Dedifferentiated amniotic fluid mesenchymal stem cell (primary cell): ENCODE measurements around the gene GTF2H1.

Source experiments
- DNase-seq: peaks from one replicate; pipeline ENCODE4 v3.0.0-alpha.2; 2016; ENCODE audit errors: extremely low spot score

Gene GTF2H1

DNA sequence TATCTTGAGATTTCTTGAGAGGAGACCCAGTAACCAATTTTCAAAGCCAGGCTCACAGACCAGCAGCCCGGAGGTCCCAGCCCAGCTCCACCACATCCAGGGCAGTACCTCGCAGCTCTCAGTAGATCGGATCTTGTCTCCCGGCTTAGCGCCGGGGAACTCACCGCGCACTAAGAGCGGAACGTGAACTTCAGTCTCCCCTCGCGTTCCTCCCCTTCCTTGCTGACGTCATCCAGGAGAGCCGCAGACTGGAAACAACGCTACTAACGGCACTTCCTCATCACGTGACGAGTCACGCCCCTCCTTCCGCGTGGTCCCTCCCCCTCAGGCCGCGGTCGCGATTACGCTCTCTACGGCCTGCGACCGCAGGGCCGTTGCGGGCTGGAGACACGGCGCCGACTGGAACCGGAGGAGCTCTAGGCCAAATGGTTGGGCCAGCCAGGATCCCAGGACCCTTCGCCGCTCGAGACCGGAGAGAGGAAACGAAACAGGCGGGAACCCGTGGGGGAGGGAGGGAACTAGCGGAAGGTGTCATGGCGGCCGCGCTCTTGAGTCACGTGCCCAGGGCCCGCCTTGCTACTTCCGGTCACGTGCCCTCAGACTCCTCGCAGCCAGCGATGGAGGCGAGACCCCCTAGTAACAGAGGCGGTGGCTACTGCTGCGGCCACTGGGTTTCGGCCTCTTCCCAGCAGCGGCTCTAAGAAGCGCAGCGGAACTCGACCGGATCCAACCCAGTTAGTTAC is at the start of gene GTF2H1, which contains the start of gene HPS5:
GTF2H1 (plus strand) TSS at position 599 of the 743 bp plus-strand sequence. CDS start 10,508 bp downstream, outside the sequence.
HPS5 (minus strand) TSS at position 172 of the 743 bp plus-strand sequence. CDS start 4,282 bp downstream, outside the sequence.
- peak; percentile 98 for DNase-seq

DNA sequence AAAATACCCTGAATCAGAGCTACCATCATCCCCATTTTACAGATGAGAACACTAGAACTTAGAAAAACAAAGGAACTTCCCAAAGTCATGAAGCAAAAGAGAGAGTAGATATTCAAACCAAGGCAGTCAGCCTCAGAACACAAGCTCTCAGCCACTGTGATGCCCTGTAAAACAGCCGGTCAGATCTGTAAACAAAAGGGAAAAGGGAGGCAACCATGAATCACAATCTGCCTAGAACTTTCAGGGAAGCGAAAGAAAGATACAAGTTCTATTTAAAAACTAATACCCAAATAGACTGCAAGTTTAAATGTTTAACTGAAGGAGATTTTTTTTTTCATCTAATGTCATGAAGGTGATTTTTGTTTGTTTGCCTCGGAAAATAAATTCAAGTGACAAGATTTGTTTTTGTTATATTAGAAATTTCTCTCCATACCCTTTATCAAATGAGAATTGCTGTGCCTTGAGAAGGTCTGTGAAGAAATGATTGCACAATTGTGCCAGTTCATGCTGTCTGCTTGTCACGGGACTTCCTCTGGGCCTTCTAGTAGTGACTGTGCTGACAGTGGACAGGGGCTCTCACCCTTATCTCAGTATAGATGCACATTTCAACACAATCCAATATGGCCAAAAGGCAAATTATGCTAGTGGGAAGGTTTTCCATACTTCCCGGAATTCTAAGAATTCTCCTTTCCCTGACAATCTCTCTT is 44.6 kb upstream of the GTF2H1 start:
- no peak for DNase-seq

DNA sequence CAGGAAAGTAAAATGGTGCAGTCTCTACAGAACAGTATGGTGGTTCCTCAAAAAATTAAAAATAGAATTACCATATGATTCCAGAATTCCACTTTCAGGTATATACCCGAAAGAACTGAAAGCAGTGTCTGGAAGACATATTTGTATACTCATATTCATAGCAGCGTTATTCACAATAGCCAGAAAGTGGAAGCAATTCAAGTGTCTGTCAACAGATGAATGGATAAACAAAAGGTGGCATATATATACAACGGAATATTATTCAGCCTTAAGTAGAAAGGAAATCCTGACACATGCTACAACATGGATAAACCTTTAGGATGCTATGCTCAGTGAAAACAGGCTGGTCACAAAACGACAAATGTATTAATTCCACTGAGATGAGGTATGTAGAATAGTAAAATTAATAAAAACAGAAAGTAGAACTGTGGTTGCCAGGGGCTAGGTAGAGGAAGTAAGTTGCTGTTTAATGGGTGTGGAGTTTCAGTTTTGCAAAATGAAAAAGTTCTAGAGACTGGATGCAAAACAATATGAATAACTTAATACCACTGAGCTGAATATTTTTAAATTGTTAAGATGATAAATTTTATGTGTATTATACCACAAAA is 41.8 kb upstream of the GTF2H1 start:
- DNase-seq, result no peak

DNA sequence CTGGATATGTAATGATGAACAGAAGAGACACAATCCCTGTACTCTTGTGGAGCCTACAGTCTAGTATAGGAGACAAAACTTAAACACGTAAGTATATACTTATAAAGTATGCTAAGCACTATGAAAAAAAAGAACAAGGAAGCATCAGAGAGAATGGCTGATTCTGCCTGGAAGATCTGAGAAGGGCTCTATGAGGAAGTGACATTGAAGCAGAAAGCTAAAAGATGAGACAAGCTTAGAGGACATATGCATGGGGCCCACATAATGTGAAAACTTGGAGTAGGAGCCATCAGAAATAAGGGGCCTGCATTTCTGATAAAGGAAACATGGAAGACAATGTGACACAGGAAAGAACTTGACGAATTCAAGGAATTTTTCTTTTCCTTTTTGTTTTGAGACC is 39.7 kb upstream of the GTF2H1 start:
- no peak for DNase-seq

DNA sequence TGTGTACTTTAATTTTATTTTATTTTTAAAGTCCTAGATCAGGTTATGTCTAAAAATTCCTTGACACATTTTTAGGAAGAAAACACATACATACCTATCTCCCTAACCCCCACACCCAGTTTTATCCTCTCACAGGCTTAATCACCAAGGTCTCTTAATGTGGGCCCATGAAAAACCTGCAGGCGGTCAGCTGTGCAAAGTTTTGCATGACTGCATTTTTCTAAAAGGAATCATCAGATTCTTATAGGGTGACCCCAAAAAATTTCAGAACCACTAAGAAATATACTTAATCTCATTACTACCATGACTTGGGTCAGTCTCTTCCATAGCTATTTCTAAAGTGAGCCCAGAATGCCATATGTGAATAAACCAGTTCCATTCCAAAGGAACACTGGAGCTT is 36.5 kb upstream of the GTF2H1 start:
- no peak for DNase-seq

DNA sequence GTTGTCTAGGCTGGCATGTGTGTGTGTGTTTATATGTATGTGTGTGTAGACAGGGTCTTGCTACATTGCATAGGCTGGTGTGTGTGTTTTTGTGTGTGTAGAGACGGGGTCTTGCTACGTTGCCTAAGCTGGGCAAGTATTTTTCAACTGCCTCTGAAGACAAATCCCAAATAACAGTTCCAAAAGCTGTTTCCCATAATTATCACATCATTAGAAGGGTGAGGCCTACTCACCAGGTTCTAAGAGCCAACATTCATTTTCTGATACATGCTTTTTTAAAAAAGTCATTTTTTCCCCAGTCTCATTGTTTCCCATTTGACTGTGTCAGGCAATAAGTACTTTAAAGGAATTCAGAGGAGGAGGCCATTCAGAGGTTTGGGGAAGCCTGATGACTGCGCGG is 33.5 kb upstream of the GTF2H1 start:
- no peak for DNase-seq

DNA sequence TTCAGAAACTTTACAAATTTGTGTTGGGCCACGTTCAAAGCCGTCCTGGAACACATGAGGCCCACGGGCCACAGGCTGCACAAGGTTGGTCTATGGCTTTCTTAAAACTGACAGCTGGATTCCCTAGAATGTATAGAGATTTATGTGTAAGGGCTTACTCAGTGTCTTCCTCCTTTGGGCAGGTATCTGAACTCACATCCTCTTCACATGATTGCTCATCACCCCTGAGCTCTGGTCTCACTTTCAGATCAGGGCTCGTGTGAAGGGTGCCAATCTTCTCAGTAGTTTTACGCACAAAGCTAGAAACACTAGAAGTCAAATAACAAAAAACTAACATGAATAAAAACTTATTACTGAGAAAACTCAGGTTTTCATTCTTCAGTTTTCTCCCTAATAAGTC is 27.5 kb upstream of the GTF2H1 start:
- no peak for DNase-seq

DNA sequence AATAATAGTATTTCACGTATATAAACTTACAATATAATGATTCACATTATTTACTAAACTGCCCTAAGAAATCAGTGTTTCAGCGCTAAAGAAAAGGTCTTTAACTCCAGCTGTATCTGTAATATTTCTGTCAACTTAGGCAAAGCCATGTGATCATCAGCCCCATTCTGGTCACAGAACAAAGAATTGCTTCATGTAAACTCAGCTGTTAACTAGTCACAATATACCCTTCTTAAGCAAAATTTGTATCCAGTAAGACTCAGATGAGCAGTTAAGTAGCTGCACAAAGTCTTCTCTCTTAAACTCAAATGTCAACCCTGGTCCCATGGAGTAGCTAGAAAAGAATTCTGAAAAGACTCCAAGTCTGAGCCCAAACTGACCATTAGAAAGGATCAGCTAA is 27.1 kb upstream of the GTF2H1 start:
- DNase-seq, result no peak

DNA sequence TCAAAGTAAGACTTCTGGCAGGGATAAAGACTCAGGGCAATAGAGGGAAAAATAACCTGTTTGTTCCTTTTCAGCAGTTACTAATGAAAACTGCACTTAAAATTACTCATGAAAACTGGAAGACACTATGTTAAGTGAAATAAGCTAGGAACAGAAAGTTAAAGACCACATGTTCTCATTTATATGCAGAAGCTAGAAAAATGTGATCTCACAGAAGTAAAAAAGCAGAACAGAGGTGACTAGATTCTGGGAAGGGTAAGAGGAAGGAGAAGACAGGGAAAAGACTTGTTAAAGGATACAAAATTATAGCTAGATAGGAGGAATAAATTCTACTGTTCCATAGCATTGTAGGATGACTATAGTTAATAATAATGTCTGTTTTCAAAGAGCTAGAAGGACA is 22.6 kb upstream of the GTF2H1 start:
- no peak for DNase-seq

DNA sequence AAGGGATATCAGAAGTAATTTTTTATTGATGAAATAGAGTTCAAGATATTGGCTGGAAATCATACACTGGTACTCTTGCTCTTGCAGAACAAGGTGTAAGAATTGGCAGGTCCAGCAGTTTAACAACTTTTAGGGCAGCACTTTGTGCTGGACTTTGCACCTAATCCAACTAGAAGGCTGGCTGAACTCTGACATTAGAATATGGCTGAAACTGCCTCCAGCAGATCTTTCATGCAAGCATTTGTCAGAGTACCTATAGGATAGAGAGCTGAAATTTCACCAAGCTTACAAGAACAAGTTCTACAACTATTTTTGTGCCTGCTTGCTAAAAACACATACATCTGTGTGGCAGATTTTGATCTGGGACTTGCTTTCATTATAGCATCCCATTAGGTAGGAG is 17.6 kb upstream of the GTF2H1 start:
- DNase-seq, result no peak

DNA sequence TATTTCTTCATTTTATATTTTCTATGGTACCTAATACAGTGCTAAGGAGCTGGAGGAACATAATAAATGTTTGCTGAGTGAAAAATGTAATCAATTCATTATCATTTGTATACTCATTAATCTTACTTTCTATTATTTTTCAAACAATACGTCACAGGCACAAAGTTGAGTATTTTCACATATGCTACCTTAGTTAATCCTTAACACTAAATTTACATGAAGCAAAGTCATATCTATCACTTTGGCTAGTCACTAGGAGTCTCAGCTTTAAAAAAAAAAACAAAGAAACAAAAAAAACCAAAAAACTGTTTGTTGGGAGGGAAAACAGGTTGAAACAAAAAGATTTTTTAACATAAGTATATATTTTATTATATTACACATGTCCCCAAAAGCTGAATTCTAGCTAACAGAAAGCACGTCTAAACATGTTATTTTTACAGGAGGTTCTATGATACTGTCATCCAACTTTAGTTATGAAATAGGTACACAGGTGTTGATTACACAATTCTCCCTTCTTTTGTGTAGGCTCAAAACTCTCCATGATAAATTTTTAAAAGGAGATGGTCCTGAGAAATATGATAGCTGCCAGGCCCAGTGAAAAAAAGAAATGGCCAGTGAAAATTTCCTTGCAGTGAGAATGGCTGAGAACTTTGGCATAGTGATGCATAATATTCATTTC is 14.8 kb upstream of the GTF2H1 start:
- no peak for DNase-seq

DNA sequence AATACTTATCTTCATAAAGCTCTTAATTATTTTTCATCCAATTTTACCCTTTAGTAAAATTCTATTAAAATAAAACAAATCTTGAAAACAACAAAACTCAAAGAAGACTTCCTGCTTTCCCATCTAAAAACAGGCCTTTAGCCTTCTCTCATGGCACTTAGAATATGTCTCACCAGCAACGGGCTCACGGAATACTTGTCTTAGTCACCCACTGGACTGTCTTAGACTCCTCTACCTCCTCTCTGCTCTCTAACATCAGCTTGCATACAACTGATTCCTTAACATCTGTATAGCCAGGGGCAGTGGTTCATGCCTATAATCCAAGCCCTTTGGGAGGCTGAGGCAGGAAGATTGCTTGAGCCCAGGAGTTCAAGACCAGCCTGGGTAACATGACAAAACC is 14.1 kb upstream of the GTF2H1 start:
- no peak for DNase-seq

DNA sequence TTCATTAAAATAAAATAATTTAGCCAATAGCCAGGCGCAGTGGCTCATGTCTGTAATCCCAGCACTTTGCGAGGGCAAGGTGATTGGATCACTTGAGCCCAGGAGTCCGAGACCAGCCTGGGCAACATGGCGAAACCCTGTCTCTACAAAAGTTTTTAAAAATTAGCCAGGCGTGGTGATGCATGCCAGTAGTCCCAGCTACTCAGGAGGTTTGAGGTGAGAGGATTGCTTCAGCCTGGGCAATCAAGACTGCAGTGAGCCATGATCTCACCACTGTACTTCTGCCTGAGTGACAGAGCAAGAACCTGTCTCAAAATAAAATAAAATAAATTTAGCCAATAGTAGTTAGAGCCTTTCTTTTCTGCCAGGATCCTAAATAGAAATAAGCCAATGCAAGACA is 12.7 kb upstream of the GTF2H1 start:
- no peak for DNase-seq

DNA sequence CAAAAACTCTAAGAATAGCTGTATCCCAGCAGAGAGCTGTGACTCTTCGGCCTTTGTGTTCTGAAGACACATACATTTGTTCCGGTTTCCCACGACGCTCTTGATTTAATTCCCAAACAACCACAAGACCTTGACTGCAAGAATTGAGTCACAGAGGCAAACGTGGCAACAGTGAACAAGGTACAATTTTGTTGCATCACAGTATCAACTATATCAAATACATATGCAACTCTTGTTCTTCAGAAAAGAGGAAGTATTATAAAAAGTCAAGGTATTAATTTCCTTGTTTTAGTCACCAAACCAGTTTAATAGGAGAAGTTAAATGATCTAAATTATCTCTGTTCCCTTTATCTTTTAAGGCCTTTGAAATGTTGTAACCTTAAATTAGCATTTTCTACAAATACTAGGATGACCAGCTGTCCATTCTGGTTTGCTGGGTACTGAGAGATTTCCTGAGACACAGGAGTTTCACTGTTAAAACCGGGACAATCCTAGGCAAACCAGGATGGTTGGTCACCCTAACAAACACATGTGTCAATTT is 11.5 kb upstream of the GTF2H1 start:
- no peak for DNase-seq

DNA sequence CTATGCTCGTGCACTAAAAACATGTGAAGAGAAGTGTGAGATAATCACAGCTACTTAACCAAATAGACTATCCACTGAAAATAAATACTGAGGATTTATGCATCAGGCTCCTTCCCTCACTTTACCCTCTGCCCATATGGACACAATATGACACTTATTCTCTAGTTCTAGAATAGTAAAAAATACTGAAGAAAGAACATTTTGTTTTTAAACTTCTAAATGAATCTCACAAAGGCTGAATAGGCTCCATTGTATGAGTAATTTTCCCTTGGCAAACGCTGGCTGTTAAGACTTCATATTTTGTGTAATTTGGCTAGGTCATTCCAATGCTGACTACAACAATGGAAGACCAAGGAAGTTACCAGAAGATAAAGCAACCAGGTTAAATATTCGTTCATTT is 10.4 kb upstream of the GTF2H1 start:
- no peak for DNase-seq

DNA sequence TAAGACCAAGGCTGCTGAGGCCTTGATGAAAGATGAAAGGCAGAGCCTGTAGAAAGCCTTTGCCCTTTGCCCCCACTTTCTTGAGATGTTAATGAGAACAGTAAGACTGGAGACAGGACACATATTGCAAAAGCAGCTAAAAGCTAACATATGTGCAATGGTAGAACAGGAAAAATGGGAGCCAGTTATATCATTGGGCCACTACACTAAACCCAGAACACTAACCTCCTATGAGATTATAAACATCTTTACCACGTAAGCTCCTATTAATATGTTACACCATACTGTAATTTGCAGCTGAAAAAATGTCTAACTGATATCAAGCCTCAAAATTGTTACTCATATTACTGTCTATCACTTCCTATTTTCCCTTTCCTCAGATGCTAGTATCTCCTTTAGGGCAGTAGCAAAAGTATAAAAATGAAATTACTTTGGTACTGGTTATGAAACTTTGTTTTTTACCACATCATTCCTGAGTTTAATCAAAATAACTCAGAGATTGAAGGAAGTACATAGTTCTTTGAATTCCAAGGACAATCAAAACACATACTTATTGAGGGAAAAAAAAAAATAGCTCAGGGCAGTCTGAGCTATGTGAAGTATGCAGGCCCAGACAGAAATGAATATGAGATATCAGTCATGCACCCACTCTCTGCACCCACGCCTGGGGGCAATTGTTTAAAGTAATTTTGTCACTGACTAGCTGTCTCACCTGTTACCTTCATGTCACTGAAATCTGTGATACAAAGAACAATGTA is 9.5 kb upstream of the GTF2H1 start:
- DNase-seq, result peak; percentile 81

DNA sequence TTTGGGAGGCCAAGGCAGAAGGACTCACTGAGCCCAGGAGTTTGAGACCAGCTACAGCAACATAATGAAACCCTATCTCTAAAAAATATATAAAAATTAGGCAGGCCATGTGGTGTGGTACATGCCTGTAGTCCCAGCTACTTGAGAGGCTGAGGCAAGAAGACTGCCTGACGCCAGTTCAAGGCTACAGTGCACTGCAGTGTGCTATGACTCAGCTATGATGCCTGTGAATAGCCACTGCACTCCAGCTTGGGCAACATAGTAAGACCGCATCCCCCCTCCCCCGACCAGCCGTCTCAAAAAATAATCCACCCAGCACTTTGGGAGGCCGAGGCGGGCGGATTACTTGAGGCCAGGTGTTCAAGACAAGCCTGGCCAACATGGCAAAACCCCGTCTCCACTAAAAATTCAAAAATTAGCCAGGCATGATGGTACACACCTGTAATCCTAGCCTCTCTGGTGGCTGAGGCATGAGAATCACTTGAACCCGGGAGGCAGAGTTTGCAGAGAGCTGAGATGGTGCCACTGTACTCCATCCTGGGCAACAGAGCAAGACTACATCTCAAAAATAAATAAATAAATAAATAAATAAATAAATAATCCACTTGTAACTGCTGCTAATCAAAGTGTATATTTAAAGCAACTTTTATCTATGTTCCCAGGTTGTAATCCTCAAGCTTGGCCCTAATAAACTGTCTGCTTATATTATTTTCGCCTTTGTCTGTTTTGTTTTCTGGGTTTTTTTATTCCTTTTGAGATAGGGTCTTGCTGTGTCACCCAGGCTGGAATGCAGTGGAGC is 8.2 kb upstream of the GTF2H1 start:
- no peak for DNase-seq

DNA sequence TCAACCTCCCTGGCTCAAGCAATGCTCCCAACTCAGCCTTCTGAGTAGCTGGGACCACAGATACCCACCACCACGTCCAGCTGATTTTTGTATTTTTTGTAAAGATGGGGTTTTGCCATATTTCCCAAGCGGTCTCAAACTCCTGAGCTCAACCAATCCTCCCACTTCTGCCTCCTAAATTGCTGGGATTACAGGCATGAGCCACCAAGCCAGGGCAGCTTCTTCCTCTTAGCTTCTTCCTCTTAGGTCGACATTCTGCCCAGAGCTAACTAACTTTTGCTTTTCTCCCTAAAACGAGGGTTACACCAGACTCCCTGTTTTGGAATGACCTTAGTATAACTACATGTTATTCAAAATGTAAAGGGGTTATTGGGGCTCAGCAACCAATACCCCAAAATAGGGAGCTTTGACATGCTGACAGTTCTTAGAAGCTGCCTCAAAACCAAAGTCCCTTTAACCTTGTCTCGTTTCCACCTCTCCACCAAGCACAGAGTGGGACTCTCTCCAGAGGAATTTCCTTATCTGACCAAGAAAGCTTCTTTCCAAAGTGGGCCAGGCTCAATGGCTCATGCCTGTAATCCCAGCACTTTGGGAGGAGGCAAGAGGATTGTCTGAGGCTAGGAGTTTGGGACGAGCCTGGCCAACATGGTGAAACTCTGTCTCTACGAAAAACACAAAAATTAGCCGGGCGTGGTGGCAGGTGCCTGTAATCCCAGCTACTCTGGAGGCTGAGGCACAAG is 7.4 kb upstream of the GTF2H1 start:
- DNase-seq, result no peak

DNA sequence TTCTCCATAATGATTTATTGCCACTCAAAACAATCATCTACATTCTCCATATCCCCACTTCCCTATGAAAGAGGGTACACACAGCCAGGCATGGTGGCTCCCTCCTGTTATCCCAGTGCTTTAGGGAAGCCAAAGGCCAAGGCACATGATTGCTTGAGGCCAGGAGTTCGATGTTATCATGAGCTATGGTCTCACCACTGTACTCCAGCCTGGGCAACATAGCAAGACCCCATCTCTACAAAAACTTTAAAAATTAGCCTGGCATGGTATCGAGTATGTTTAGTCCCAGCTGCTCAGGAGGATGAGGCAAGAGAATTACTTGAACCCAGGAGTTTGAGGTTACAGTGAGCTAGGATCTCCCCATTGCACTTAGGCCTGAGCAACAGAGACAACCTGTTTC is 6.5 kb upstream of the GTF2H1 start:
- no peak for DNase-seq

DNA sequence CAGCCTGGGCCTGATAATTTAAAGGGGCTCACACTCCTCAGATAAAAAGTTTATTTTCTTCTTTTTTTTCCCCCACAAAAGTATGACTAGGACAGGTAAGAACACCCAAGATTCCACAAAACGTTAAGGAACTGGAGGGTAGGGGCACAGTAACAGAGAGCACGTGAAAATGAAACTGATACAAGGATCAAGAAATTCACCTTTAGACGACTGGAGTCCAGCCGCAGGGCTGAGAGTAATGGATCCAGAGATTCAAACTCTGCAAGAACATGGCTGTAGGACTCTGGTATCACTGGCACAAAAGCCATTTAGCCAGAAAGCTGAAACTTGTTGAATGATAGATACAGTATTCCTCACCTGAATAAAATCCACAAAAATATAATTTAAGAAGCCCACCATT is 4.8 kb upstream of the GTF2H1 start:
- no peak for DNase-seq
